B cell (primary cell): ENCODE data around the gene LIPJ. TPM values are rescaled to one million over a fixed set of nuclear protein-coding genes. Genes with fewer than 3 reads are reported as not detected.

Experiments used
- ATAC-seq: fragments of 200-7000 bp; cut with Tn5 transposase; one replicate; pipeline ENCODE4 v1.10.0; 2021; ENCODE audit warnings: low read depth, mild to moderate bottlenecking, moderate number of reproducible peaks, moderate library complexity
- CTCF ChIA-PET: fragments of 350-600 bp; sonication (Branson Sonifier 250); formaldehyde crosslinking; loops from one replicate; lab custom pipeline; 2021; ENCODE audit warnings: antibody characterized with exemption, inconsistent platforms; lab: Charles Lee
- POLR2A ChIA-PET: fragments of 350-600 bp; sonication (Branson Sonifier 250); formaldehyde crosslinking; loops from one replicate; lab custom pipeline; 2021; ENCODE audit warnings: antibody characterized with exemption; lab: Charles Lee
- DNase-seq: peaks from one replicate; pipeline ENCODE4 v3.0.0; 2013
- H2AFZ ChIP-seq: 2 replicates; pipeline ENCODE4 v1.6.1; 2012; ENCODE audit warnings: mild to moderate bottlenecking, low read depth, low read length; ENCODE audit not compliant: insufficient read depth, poor library complexity, severe bottlenecking
- H3K27ac ChIP-seq, 2 donors: 1 replicate in 1 of 2; 2 replicates in 1 of 2; pipeline ENCODE4 v1.5.1; 2012 to 2013; ENCODE audit warnings: low read length in 2 of 2, mild to moderate bottlenecking in 2 of 2, moderate library complexity in 1 of 2
- H3K27me3 ChIP-seq, 4 experiments: fragments of 200-600 bp in 1 of 4; sonication (generic) in 1 of 4; replicated peaks in 1 of 4; 1 replicate in 2 of 4; 2 replicates in 2 of 4; pipeline versions ENCODE4 v1.6.1 to v1.7.0; 2013 to 2016; ENCODE audit warnings: low read length in 3 of 4, mild to moderate bottlenecking in 2 of 4, mixed read lengths in 1 of 4, moderate library complexity in 1 of 4; ENCODE audit not compliant: insufficient read depth in 4 of 4, control insufficient read depth in 3 of 4; ENCODE audit errors: control extremely low read depth in 1 of 4
- H3K36me3 ChIP-seq, 2 experiments: replicated peaks in 1 of 2; 1 replicate in 1 of 2; 2 replicates in 1 of 2; pipeline versions ENCODE4 v1.6.1 to v1.7.1; 2013; ENCODE audit warnings: low read length in 1 of 2; ENCODE audit not compliant: insufficient read depth in 2 of 2, control insufficient read depth in 1 of 2; ENCODE audit errors: control extremely low read depth in 1 of 2, extremely low read depth in 1 of 2
- H3K4me1 ChIP-seq, 2 donors: fragments of 200-600 bp in 1 of 2; sonication (generic) in 1 of 2; 1 replicate in 1 of 2; 2 replicates in 1 of 2; pipeline versions ENCODE4 v1.5.1 to v1.6.1; 2013 to 2017; ENCODE audit warnings: low read length in 2 of 2; ENCODE audit not compliant: control insufficient read depth in 2 of 2, insufficient read depth in 2 of 2
- H3K4me2 ChIP-seq: replicated peaks from 2 replicates; pipeline ENCODE3; 2012; ENCODE audit warnings: mild to moderate bottlenecking, low read depth, low read length; ENCODE audit not compliant: poor library complexity, severe bottlenecking
- H3K4me3 ChIP-seq, 5 experiments: fragments of 200-600 bp in 1 of 5; sonication (generic) in 1 of 5; 1 replicate in 3 of 5; 2 replicates in 2 of 5; pipeline versions ENCODE4 v1.5.1 to v1.7.0; 2011 to 2016; ENCODE audit warnings: low read length in 4 of 5, mild to moderate bottlenecking in 4 of 5, low read depth in 2 of 5, control low read depth in 1 of 5, moderate library complexity in 1 of 5; ENCODE audit not compliant: insufficient read depth in 1 of 5; ENCODE audit errors: control extremely low read depth in 1 of 5, extremely low read depth in 1 of 5
- H3K79me2 ChIP-seq: fragments of 200-600 bp; sonication (generic); one replicate; pipeline ENCODE4 v1.6.0; 2016; ENCODE audit warnings: low read length; ENCODE audit not compliant: control insufficient read depth, insufficient read depth
- H3K9ac ChIP-seq: fragments of 200-600 bp; sonication (generic); 2 replicates; pipeline ENCODE4 v1.6.1; 2017; ENCODE audit warnings: mild to moderate bottlenecking, low read length, moderate library complexity
- H3K9me3 ChIP-seq, 3 donors: one replicate each; pipeline versions ENCODE4 v1.6.1 to v1.7.1; 2013; ENCODE audit warnings: low read length in 2 of 3; ENCODE audit not compliant: control insufficient read depth in 2 of 3, insufficient read depth in 1 of 3; ENCODE audit errors: control extremely low read depth in 1 of 3
- H4K20me1 ChIP-seq: 2 replicates; pipeline ENCODE4 v1.6.0; 2012; ENCODE audit warnings: mild to moderate bottlenecking, low read length; ENCODE audit not compliant: insufficient read depth, control insufficient read depth, poor library complexity, severe bottlenecking
- H3K27ac Mint-ChIP-seq: one replicate; pipeline ENCODE4 v1.8.0; 2021; ENCODE audit warnings: mixed read lengths
- H3K27me3 Mint-ChIP-seq: one replicate; pipeline ENCODE4 v1.8.0; 2021; ENCODE audit warnings: mixed read lengths
- H3K4me1 Mint-ChIP-seq: one replicate; pipeline ENCODE4 v1.8.0; 2021; ENCODE audit warnings: mixed read lengths
- H3K4me3 Mint-ChIP-seq: one replicate; pipeline ENCODE4 v1.8.0; 2021; ENCODE audit warnings: mixed read lengths
- H3K9me3 Mint-ChIP-seq: one replicate; pipeline ENCODE4 v1.8.0; 2022; ENCODE audit warnings: mixed read lengths; ENCODE audit not compliant: insufficient read depth
- EZH2 ChIP-seq: IDR thresholded peaks from 2 replicates; pipeline ENCODE4 v1.6.1; 2012; ENCODE audit warnings: borderline replicate concordance, low read depth, mild to moderate bottlenecking, moderate library complexity, low read length; ENCODE audit not compliant: insufficient read depth, poor library complexity, severe bottlenecking
- WGBS: methylation state at CpG from one replicate; pipeline ENCODE4 v1.1.5; 2013; ENCODE audit warnings: missing lambda C conversion rate; ENCODE audit not compliant: insufficient coverage; 5-methylcytosine and 5-hydroxymethylcytosine counted together
- intact Hi-C: fragments of 100-400 bp; cut with micrococcal nuclease; formaldehyde crosslinking; loops from one replicate; pipeline ENCODE4 v1.10.0; 2022
- polyA plus RNA-seq: library from polyadenylated mRNA; depleted of rRNA; stranded (reverse); fragments of >200 nt; gene quantifications from 2 replicates; pipeline ENCODE4 v1.2.3, GENCODE V29; 2012
- total RNA-seq, 2 donors: library from RNA; stranded (reverse); fragments of 120-200 nt in 1 of 2; gene quantifications; 1 replicate in 1 of 2; 2 replicates in 1 of 2; pipeline versions ENCODE4 v1.2.3 to v1.2.4, GENCODE V29; 2013 to 2022
- TF ChIP-seq, protein P1 (sequence below): fragments of 200-600 bp; IDR thresholded peaks from one replicate; pipeline ENCODE4 v1.8.0; 2022; ENCODE audit warnings: antibody characterized with exemption, mild to moderate bottlenecking

Gene LIPJ
- total and polyA plus RNA-seq, 2 donors (not counting 1 experiment from before 2014, with no cell fraction given), result 0.13 to 0.20 TPM

DNA sequence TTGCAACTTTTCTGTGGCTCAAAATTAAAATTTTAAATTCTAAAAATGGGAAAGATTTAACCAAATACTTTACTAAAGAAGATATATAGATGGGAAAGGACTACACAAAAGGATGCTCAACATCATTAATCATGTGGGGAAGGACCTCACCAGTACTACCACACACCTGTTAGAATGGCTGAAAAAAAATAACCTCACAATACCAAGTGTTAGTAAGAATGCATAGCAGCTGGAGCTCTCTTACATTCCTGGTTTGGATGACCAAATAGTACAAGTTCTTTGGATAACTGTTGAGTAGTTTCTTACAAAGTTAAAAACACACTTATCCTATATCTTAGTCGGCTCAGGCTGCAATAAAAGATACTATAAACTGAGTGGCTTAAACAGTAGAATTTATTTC lies 33.9 kb downstream of the LIPJ start:
- no peaks in the 10 kb centered on the region for H3K27me3 Mint-ChIP-seq
- H3K4me2 ChIP-seq, result no peak overlapping the region
- H3K4me1 Mint-ChIP-seq, result no peaks in the 10 kb centered on the region
- H3K4me1 ChIP-seq, result no peaks in the 10 kb centered on the region
- no peak for TF ChIP-seq EZH2
- TF ChIP-seq, protein P1, sequence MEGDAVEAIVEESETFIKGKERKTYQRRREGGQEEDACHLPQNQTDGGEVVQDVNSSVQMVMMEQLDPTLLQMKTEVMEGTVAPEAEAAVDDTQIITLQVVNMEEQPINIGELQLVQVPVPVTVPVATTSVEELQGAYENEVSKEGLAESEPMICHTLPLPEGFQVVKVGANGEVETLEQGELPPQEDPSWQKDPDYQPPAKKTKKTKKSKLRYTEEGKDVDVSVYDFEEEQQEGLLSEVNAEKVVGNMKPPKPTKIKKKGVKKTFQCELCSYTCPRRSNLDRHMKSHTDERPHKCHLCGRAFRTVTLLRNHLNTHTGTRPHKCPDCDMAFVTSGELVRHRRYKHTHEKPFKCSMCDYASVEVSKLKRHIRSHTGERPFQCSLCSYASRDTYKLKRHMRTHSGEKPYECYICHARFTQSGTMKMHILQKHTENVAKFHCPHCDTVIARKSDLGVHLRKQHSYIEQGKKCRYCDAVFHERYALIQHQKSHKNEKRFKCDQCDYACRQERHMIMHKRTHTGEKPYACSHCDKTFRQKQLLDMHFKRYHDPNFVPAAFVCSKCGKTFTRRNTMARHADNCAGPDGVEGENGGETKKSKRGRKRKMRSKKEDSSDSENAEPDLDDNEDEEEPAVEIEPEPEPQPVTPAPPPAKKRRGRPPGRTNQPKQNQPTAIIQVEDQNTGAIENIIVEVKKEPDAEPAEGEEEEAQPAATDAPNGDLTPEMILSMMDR, result no peak
- WGBS, result no CpG with 5 or more reads among the region's 1 CpG
- H3K79me2 ChIP-seq, result no peaks in the 10 kb centered on the region
- no peaks in the 10 kb centered on the region for H3K36me3 ChIP-seq
- ChIA-PET POLR2A (no interaction called here), CTCF (no interaction called here)
- H3K27ac Mint-ChIP-seq, result no peak overlapping the region
- H3K27me3 ChIP-seq, result no peaks in the 10 kb centered on the region
- DNase-seq (no peak), ATAC-seq (no peak)
- no peak overlapping the region for H3K4me3 ChIP-seq
- no peak overlapping the region for H3K9ac ChIP-seq
- H3K9me3 Mint-ChIP-seq, result no peaks in the 10 kb centered on the region
- H3K4me3 Mint-ChIP-seq, result no peak overlapping the region
- H4K20me1 ChIP-seq, result no peaks in the 10 kb centered on the region
- intact Hi-C loops, result no loop called here
- no peak overlapping the region for H2AFZ ChIP-seq
- no peak overlapping the region for H3K27ac ChIP-seq
- no peaks in the 10 kb centered on the region for H3K9me3 ChIP-seq

DNA sequence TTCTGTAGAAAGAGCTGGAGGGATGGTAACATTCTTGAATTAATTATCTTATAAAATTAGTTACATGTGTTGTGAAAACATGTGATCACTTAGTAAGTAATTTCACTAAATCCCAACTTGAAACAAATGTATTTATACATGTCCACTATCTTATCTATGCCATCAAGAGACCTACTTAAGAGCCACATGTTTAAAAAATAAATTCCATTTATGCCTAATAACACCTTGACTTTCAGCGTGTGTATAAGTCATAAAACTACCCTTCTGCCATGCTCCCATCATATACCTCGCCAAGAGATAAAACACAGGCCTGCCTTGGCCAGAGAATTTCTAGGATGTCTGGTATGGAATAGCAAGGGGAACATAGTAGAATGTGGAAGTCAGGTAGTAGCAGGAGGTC lies 37.3 kb downstream of the LIPJ start:
- no peak overlapping the region for H3K9ac ChIP-seq
- H2AFZ ChIP-seq, result no peak overlapping the region
- H3K79me2 ChIP-seq, result no peaks in the 10 kb centered on the region
- ChIA-PET CTCF (interaction anchor here (1.1 kb wide), 1 partner anchor 187 kb away, joined by 4 read pairs; no protein-coding TSS in a partner anchor), POLR2A (no interaction called here)
- no peaks in the 10 kb centered on the region for H3K27me3 ChIP-seq
- no peak overlapping the region for H3K27ac ChIP-seq
- Mint-ChIP-seq H3K27ac (no peak overlapping the region), H3K27me3 (no peaks in the 10 kb centered on the region), H3K9me3 (no peaks in the 10 kb centered on the region), H3K4me1 (no peaks in the 10 kb centered on the region), H3K4me3 (no peak overlapping the region)
- WGBS, result 100% methylated on average over 1 of the region's 2 CpGs
- no peaks in the 10 kb centered on the region for H3K36me3 ChIP-seq
- no peaks in the 10 kb centered on the region for H3K4me1 ChIP-seq
- DNase-seq (no peak), ATAC-seq (no peak)
- intact Hi-C loops, result no loop called here
- no peak overlapping the region for H3K4me3 ChIP-seq
- H3K4me2 ChIP-seq, result no peak overlapping the region
- H4K20me1 ChIP-seq, result no peaks in the 10 kb centered on the region
- TF ChIP-seq EZH2, result no peak
- TF ChIP-seq, protein P1, result no peak
- H3K9me3 ChIP-seq, result no peaks in the 10 kb centered on the region
